WTC11 (cell line): ENCODE measurements around the gene LAMA4. TPM values are rescaled to one million over a fixed set of nuclear protein-coding genes. Genes with fewer than 3 reads are reported as not detected.

Experiments used
- ATAC-seq: fragments of 200-7000 bp; cut with Tn5 transposase; 2 replicates; pipeline ENCODE4 v1.10.0; 2021; ENCODE audit warnings: mild to moderate bottlenecking, moderate library complexity
- CTCF ChIA-PET: fragments of 300-600 bp; sonication (Branson Sonifier 250); formaldehyde crosslinking; loops from one replicate; lab custom pipeline; 2021; ENCODE audit warnings: antibody characterized with exemption; lab: Charles Lee
- POLR2A ChIA-PET: fragments of 350-600 bp; sonication (Branson Sonifier 250); formaldehyde crosslinking; loops from one replicate; lab custom pipeline; 2021; ENCODE audit warnings: antibody characterized with exemption; lab: Charles Lee
- DNase-seq: peaks from one replicate; pipeline ENCODE4 v3.0.0; 2021; ENCODE audit warnings: low spot score
- H3K27ac Mint-ChIP-seq: 2 replicates; pipeline ENCODE4 v1.8.0; 2021; ENCODE audit warnings: mixed read lengths
- H3K27me3 Mint-ChIP-seq: 2 replicates; pipeline ENCODE4 v1.8.0; 2021; ENCODE audit warnings: low read depth, mild to moderate bottlenecking, moderate library complexity, mixed read lengths
- H3K36me3 Mint-ChIP-seq: 2 replicates; pipeline ENCODE4 v1.8.0; 2021; ENCODE audit warnings: mixed read lengths
- H3K4me1 Mint-ChIP-seq: 2 replicates; pipeline ENCODE4 v1.8.0; 2022; ENCODE audit warnings: mixed read lengths
- H3K4me3 Mint-ChIP-seq: 2 replicates; pipeline ENCODE4 v1.8.0; 2021; ENCODE audit warnings: mild to moderate bottlenecking, moderate library complexity, mixed read lengths
- H3K9me3 Mint-ChIP-seq: 2 replicates; pipeline ENCODE4 v1.8.0; 2021; ENCODE audit warnings: mixed read lengths
- AFF4 ChIP-seq: sonication (generic); formaldehyde crosslinking; IDR thresholded peaks from 2 replicates; pipeline ENCODE4 v1.8.1; 2023; ENCODE audit warnings: mild to moderate bottlenecking, missing genetic modification reagents, borderline replicate concordance
- ARID4B ChIP-seq: sonication (generic); formaldehyde crosslinking; IDR thresholded peaks from 2 replicates; pipeline ENCODE4 v1.8.0; 2023; ENCODE audit warnings: missing genetic modification reagents, mild to moderate bottlenecking, borderline replicate concordance
- E2F1 ChIP-seq: sonication (generic); formaldehyde crosslinking; IDR thresholded peaks from 2 replicates; pipeline ENCODE4 v1.8.0; 2022; ENCODE audit warnings: mild to moderate bottlenecking, missing genetic modification reagents
- ESRRA ChIP-seq: sonication (generic); formaldehyde crosslinking; IDR thresholded peaks from 2 replicates; pipeline ENCODE4 v1.8.1; 2022; ENCODE audit warnings: mild to moderate bottlenecking, missing genetic modification reagents, borderline replicate concordance
- FOXK1 ChIP-seq: sonication (generic); formaldehyde crosslinking; IDR thresholded peaks from 2 replicates; pipeline ENCODE4 v1.8.0; 2022; ENCODE audit warnings: mild to moderate bottlenecking, moderate library complexity, missing genetic modification reagents
- FOXP1 ChIP-seq: sonication (generic); formaldehyde crosslinking; IDR thresholded peaks from 2 replicates; pipeline ENCODE4 v1.8.0; 2022; ENCODE audit warnings: missing genetic modification reagents, mild to moderate bottlenecking, moderate library complexity, borderline replicate concordance
- MLX ChIP-seq: sonication (generic); formaldehyde crosslinking; IDR thresholded peaks from 2 replicates; pipeline ENCODE4 v1.8.1; 2023; ENCODE audit warnings: mild to moderate bottlenecking, missing genetic modification reagents, moderate library complexity
- NR2C2 ChIP-seq: sonication (generic); formaldehyde crosslinking; IDR thresholded peaks from 2 replicates; pipeline ENCODE4 v1.8.0; 2022; ENCODE audit warnings: mild to moderate bottlenecking, missing genetic modification reagents
- NR3C1 ChIP-seq: sonication (generic); formaldehyde crosslinking; conservative IDR thresholded peaks from 2 replicates; pipeline ENCODE4 v1.8.1; 2023; ENCODE audit warnings: low read depth, mild to moderate bottlenecking, missing genetic modification reagents
- SP1 ChIP-seq: sonication (generic); formaldehyde crosslinking; conservative IDR thresholded peaks from 2 replicates; pipeline ENCODE4 v1.8.1; 2022; ENCODE audit warnings: missing genetic modification reagents
- STAT6 ChIP-seq: sonication (generic); formaldehyde crosslinking; conservative IDR thresholded peaks from 2 replicates; pipeline ENCODE4 v1.8.1; 2023; ENCODE audit warnings: mild to moderate bottlenecking, low read depth, missing genetic modification reagents, moderate library complexity
- ZNF138 ChIP-seq: sonication (generic); formaldehyde crosslinking; conservative IDR thresholded peaks from 2 replicates; pipeline ENCODE4 v1.8.1; 2022; ENCODE audit warnings: mild to moderate bottlenecking, moderate library complexity, missing genetic modification reagents
- ZNF317 ChIP-seq: sonication (generic); formaldehyde crosslinking; IDR thresholded peaks from 2 replicates; pipeline ENCODE4 v1.8.1; 2023; ENCODE audit warnings: low read depth, mild to moderate bottlenecking, moderate library complexity, missing genetic modification reagents, borderline replicate concordance
- ZNF532 ChIP-seq: fragments of 250-450 bp; sonication (Bioruptor Pico); IDR thresholded peaks from 2 replicates; pipeline ENCODE4 v1.9.0; 2021; ENCODE audit warnings: mild to moderate bottlenecking, borderline replicate concordance
- total RNA-seq: library from RNA; stranded (reverse); gene quantifications from 3 replicates; pipeline ENCODE4 v1.2.3, GENCODE V29; 2021

The LAMA4 gene
- total RNA-seq, 1 experiment from 2014 or later: 1.6 TPM

GRCh38 chr6:112221981-112222852 lies 32.1 kb downstream of the LAMA4 start (continued):
- no peak for TF ChIP-seq STAT6 (CRISPR knock-in tag)
- no peak for TF ChIP-seq E2F1
- TF ChIP-seq, all 79 proteins: peak for 0

- POLR2A ChIA-PET: no interaction called here
- TF ChIP-seq SP1 (CRISPR knock-in tag) (no peak), AFF4 (no peak), ESRRA (CRISPR knock-in tag) (no peak), ZNF138 (CRISPR knock-in tag) (no peak), NR3C1 (CRISPR knock-in tag) (no peak), ZNF317 (CRISPR knock-in tag) (no peak), NR2C2 (CRISPR knock-in tag) (no peak), FOXP1 (CRISPR knock-in tag) (no peak), ARID4B (CRISPR knock-in tag) (no peak), FOXK1 (CRISPR knock-in tag) (no peak), MLX (CRISPR knock-in tag) (no peak), ZNF532 (CRISPR knock-in tag) (no peak)
Observed at GRCh38 chr6:112221561-112221960, 32.8 kb downstream of the LAMA4 start.

More at GRCh38 chr6:112221561-112221960, 32.8 kb downstream of the LAMA4 start:
- Mint-ChIP-seq H3K4me3 (no peak overlapping the region), H3K36me3 (no peaks in the 10 kb centered on the region), H3K27ac (no peak overlapping the region), H3K27me3 (no peaks in the 10 kb centered on the region), H3K4me1 (peaks cover 16% of the 10 kb centered on the region; the same call in 1 of the 2 replicates), H3K9me3 (no peaks in the 10 kb centered on the region)
- DNase-seq (no peak), ATAC-seq (no peak)
- CTCF ChIA-PET: interaction anchor here (1.1 kb wide), 1 partner anchor 42 kb away, joined by 3 read pairs; no protein-coding TSS in a partner anchor
